ENCODE data around the gene TUT4.
A peak's percentile ranks its signal among the peaks of the same experiment; 100 is the strongest.
"Not testable (repeated sequence)": the region's sequence is repeated elsewhere in the genome, so short reads cannot be mapped to it uniquely, and the experiment has no call there.

Gene TUT4, protein sequence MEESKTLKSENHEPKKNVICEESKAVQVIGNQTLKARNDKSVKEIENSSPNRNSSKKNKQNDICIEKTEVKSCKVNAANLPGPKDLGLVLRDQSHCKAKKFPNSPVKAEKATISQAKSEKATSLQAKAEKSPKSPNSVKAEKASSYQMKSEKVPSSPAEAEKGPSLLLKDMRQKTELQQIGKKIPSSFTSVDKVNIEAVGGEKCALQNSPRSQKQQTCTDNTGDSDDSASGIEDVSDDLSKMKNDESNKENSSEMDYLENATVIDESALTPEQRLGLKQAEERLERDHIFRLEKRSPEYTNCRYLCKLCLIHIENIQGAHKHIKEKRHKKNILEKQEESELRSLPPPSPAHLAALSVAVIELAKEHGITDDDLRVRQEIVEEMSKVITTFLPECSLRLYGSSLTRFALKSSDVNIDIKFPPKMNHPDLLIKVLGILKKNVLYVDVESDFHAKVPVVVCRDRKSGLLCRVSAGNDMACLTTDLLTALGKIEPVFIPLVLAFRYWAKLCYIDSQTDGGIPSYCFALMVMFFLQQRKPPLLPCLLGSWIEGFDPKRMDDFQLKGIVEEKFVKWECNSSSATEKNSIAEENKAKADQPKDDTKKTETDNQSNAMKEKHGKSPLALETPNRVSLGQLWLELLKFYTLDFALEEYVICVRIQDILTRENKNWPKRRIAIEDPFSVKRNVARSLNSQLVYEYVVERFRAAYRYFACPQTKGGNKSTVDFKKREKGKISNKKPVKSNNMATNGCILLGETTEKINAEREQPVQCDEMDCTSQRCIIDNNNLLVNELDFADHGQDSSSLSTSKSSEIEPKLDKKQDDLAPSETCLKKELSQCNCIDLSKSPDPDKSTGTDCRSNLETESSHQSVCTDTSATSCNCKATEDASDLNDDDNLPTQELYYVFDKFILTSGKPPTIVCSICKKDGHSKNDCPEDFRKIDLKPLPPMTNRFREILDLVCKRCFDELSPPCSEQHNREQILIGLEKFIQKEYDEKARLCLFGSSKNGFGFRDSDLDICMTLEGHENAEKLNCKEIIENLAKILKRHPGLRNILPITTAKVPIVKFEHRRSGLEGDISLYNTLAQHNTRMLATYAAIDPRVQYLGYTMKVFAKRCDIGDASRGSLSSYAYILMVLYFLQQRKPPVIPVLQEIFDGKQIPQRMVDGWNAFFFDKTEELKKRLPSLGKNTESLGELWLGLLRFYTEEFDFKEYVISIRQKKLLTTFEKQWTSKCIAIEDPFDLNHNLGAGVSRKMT (N-terminal part only)

DNA sequence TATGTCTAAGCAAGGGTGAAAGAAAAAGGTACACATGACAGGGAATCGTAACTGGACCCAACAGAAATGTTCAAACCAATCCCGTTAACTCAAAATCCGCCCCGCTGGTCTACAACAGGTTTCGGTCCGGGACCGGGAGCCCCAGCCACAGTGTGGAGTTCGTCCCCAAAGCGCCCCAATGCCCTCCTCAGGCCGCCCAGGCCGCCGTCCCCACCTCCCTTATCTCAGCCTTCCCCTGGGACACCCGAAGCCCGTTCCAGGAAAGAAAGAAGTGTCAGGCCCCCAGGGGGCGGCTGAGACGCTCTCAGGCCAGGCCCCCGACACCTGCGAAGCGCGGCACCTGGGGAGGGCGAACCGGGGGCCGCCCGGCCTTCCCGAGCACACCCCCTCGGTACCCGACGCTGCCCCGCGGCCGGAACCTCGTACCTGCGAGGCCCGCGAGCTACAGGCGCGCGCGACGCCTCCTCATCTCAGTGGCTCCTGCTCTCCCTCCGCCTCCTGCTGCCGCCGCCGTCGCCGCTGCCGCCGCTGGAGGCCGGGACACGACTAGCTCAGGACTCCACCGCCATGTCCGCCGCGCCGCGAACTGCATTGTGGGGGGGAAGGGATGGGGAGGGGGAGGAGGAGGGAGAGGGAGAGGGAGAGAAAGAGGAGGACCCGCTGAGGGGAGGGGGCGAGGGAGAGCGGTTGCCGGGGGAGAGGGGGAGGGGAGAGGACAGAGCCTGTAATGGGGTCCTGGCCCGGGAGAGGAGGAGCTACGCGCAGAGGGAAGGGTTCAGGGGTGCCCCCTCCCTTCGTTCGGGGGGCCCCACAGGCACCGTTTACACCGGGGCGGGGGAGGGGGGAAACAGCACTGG lies at the start of gene TUT4:
Gene TUT4, minus strand, starts transcription at position 588 of the 857 bp plus-strand sequence. CDS start 26,812 bp downstream, outside the sequence.
- peak; percentile 80 for DNase-seq

DNA sequence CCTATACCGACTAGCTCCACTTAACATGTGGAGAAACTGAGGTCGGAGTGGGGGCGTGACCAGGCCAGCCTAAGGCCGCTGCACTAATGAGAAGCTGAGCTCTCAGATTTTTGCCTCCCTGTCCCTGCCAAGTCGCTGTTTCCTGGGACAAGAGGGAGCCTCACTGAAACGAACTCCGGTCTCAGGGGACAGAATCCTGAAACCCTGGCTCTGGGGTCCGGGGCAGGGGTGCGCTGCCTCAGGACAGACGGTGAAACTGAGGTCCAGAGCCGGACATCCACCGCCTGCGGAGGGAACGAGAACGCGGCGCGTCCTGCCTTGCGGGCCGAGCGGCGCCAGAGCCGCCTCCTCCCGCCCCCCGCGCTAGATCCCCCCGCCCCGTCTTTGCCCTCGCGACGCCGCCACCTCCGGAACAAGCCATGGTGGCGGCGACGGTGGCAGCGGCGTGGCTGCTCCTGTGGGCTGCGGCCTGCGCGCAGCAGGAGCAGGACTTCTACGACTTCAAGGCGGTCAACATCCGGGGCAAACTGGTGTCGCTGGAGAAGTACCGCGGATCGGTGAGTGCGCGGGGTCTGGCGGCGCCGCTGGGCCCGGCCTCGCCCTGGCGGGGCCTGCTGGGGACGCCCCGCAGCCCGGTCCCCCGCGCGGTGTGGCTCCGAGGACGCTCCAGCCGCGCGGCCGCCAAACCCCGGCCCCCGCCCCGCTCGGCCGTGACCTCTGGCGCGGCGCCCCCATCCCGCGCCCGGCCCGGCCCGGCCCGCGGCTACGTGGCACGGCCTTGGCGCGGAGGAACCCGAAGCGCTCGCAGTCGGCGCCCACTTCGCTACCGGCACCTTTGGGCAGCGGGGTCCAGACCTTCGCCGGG lies 49.3 kb upstream of the TUT4 start, which contains the start of gene GPX7:
Gene GPX7, plus strand, starts transcription at position 381 of the 865 bp plus-strand sequence. Its CDS starts 39 bp downstream, at position 420.
- DNase-seq = no peak

DNA sequence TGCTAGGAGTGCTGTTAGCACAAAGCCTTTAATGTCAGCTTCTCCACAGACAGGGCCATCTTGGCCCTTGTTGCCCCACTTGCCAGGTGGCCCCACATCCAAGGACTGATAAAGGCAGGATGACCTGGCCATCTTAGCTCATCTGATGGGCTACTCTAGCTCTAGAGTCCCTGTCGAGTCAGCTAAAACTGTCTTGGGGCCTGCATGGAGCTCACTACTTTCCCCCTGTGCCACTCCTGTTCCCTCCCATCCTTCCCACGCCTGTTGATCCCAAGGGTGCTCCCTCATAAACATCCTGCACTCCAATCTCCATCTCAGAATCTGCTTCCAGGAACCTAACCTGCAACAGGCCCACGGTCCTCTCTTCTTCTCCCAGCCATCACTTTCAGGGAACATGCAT lies 48.6 kb upstream of the TUT4 start:
- no peak for DNase-seq

DNA sequence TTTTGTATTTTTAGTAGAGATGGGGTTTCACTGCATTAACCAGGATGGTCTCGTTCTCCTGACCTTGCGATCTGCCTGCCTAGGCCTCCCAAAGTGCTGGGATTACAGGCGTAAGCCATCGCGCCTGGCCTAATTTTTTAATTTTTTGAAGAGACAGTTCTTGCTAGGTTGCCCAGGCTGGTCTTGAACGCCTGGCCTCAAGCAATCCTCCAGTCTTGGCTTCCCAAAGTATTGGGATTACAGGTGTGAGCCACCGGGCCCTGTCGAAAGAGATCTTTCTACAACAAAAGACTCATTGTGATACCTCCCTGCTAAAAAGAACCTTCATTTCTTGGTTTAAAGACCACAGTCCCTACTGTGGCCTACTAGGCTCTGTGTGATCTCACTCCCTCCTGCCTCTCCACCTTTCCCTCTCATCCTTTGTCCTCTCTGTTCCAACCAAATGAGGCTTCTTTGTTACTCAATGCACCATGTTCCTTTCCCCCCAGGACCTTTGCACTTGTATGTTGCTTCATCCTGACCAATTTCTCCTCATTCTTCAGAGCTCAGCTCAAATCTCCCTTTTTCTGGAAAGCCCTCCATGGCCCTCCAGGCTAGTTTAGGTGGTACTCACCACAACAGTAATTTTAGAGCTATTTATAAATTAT lies 47.8 kb upstream of the TUT4 start:
- DNase-seq = no peak

DNA sequence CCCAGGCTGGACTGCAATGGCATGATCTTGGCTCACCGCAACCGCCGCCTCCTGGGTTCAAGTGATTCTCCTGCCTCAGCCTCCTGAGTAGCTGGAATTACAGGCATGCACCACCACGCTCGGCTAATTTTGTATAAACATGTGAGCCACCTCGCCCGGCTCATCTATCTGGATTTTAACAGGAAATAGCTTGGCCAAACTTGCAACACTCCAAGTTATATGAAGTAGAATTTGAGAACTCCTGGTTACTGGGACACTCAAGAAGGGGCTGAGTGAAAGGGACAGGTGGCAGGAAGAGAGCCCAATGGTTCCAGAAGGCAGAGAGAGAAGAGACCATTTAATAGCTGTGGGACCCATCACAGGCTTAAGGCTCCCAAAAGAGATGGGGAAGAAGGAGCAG lies 46.3 kb upstream of the TUT4 start:
- no peak for DNase-seq

DNA sequence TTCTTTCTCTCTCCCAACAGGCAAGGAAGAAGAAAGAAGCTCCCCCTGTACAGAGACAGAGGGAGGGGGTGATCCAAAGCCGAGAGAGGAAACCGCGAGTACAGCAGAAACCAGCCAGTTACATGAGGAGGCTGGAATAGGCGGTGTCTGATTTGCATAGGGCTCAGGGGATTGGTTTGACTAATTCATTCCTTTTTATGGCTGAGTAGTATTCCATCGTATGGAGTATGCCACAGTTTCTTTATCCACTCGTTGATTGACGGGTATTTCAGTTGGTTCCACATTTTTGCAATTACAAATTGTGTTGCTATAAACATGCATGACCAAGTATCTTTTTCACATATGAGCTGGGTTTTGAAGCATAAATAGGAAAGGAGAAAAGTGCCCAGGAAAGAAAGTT lies 45.8 kb upstream of the TUT4 start:
- no peak for DNase-seq

DNA sequence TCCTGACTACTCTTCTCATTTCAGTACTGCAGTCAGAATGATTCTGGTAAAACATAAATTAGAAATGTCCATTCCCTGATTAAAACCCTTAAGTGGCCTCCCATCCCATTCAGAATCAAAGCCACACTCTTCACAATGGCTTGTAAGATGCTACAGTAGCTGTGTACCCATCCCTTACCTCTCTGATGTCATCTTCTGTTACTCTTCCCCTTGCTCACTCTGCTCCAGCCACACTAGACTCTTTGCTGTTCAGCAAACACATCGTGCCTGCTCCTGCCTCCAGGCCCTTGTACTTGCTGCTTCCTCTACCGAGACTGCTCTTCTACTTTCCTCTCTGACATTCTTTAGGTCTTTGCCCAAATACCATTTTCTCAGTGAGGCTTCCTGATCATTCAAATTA lies 45.0 kb upstream of the TUT4 start:
- DNase-seq = no peak

DNA sequence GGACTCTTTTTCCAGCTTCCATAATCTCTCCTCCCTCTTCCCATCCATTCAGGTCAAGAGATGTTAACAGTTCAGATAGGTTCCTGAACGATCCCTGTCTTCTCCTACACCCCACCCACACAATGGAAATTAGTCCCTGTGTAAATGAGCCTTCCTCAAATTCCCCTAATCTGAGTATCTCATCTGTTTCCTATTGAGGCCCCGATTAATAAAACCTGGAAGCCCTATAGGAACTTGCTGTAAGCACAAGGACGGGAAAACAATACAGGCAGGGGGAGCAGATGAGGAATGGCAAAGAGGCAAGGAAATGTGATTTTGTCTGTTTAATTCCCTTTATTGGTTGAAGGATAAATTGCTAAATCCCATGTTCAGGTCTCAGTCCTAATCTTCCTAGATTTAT lies 42.2 kb upstream of the TUT4 start:
- DNase-seq = no peak

DNA sequence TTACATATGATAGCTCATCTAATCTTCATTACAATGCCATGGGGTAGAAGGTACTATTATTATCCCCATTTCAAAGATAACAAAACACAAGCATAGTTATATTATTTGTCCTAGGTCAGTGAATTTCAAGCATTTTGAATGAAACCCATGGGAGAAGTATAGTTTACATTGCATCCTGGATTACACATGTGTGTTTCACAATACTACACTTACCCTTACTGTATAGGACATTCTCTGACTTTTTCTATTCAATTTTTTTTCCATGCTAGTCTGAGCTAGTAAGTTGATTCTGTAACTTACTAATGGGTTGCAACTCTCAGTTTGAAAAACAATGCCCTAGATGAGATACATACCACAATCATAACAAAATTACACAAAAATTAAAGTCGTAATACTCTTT lies 40.6 kb upstream of the TUT4 start:
- DNase-seq = no peak

DNA sequence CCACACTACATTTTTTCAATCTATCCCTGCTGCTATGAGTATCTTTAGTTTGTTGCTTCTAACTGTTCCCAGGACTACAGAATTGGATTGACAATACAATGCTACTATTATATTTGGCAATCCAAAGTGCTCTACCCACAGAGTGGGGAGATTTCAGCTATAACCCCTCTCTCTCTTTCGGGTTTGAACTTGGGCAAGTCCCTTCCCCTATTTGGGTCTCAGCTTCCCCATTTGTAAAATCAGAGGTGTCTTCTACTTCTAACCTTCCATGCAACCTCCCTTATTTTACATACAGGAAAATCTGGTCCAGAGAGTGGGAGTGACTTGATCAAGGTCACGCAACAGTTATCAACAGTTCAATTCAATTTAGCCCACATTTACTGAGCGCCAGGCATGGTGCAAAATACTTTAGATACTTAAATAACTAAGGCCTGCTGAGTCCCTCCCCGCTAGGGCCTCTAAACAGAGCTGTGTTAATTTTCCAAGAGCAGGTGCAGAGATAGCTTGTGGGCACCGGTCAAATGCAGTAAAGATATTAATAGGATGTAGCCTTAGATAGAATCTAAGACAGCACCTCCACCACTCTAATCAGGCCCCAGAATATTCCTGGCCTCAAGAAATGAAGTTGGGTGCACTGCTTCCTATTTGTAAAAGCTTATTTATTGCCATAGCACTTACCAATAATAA lies 39.9 kb upstream of the TUT4 start:
- no peak for DNase-seq

DNA sequence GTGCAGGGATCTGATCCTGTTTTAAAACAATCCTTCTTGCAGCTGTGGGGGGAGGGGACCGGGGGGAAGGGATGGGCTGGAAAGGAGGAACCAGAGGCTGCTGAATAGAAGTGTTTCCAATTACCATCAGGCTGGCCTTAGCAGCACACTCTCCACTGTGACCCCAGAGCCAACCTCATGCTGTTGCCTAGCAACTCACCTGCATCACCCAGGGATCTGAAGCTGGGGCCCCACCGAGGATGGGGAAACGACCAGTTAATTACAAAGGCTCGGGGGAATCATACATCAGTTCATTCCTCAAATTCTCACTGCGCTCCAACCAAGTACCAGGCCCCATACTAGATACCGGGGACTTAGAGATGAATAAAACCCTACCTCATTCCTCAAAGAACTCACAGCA lies 37.4 kb upstream of the TUT4 start:
- no peak for DNase-seq

DNA sequence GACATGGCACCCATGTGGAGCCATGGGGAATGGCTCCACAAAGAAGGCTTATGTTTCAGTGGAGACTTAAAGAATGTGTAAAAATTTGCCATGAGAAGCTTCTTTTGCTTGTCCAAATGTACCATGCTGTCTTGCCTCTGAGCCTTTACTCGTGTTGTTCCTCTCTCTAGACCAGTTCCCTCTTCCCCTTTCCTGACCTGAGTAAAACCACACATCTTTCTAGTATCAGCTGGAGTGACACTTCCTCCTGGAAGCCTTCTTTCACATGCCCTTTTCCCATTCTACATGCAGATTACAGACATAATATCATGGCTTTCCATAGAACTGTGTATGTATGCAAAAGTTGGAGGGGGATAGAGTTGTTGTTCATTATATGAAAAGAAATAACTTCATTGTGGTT lies 35.6 kb upstream of the TUT4 start:
- DNase-seq = no peak

DNA sequence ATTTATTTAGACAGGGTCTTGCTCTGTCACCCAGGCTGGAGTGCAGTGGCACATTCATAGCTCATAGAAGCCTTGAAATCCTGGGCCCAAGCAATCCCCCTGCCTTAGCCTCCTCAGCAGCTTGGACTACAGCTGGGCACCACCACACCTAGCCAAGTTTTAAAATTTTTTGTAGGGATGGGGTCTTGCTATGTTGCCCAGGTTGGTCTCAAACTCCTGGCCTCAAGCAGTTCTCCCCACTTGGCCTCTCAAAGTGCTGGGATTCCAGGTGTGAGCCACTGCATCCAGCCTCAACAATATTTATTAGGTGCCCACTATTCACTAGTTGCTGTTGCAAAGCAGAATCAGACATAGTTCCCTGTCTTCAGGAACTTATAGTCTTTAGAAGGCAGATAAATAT lies 35.1 kb upstream of the TUT4 start:
- DNase-seq = no peak

DNA sequence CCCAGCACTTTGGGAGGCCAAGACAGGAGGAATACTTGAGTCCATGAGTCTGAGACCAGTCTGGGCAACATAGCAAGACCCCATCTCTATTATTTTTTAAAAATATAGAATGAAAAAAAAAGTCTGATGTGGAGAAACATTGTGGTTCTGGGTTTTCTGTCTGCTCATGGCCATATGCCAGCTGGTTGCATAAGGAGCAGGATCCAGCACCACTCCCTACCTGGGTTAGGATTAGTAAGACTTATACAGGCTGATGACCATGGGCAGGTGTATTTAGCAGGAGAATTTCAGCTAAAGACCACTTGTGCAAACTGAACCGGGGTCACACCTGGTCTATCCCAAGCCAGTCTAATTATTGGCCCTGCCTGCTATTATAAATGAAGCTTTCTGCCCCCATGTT lies 32.6 kb upstream of the TUT4 start:
- no peak for DNase-seq

DNA sequence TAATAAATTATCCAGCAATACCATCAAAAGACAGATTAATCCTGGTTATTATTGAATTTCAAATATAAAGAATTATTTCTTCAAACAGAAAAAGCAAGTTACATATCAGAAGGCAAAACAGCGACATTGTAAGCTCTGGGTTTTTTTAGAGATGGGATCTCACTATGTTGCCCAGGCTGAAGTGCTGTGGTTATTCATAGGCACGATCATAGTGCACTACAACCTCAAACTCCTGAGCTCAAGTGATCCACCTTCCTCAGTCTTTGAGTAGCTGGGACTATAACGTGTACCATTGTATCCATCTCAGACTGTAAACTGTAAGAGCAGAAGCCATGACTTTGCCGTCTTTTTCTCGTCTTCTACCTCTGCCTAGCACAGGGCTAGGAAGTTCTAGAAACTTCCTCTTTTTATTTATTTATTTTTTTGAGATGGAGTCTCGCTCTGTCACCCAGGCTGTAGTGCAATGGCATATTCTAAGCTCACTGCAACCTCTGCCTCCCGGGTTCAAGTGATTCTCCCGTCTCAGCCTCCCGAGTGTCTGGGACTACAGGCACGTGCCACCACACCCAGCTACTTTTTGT lies 29.3 kb upstream of the TUT4 start:
- DNase-seq = no peak

DNA sequence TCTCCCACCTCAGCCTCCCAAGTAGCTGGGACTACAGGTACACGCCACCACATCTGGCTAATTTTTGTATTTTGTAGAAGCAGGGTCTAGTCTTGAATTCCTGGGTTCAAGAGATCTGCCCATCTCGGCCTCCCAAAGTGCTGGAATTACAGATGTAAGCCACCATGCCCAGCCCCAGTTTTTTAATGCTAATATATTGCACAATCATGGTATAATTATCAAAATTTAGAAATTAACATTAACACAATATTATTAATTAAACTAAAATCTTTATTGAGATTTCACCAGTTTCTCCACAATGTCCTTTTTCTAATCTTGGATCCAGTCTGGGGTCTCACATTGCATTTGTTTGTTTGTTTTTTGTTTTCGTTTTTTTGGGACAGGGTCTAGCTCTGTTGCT lies 27.4 kb upstream of the TUT4 start:
- no peak for DNase-seq

DNA sequence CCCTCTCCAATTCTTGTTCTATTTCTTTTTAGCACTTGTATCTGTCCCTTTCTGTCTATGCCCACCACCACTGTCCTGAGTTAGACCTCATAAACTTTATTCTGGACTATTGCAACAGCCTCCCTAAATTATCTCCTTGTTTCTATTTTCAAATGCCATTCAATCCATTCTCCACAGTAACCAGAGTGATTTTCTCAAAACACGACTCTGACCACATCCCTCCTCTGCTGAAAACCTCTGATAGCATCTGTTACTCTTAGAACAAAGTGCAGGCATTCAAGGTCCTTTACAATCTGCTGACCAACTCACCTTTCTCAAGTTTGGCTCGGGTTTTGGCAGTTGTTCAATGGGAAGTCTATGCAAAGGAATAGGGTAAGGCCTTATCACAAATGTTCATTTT lies 26.5 kb upstream of the TUT4 start:
- DNase-seq = no peak

DNA sequence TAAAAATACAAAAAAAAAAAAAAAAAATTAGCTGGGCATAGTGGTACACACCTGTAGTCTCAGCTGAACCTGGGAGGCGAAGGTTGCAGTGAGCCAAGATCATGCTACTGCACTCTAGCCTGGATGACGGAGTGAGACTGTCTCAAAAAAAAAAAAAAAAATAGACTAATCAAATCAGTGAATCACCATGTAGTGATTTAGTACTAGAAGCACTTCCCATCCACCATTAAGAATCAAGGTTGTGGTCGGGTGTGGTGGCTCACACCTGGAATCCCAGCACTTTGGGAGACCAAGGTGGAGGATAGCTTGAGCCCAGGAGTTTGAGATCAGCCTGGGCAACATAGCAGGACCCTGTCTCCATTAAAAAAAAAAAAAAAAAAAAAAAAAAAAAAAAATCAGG lies 25.2 kb upstream of the TUT4 start:
- not testable (repeated sequence) for DNase-seq

DNA sequence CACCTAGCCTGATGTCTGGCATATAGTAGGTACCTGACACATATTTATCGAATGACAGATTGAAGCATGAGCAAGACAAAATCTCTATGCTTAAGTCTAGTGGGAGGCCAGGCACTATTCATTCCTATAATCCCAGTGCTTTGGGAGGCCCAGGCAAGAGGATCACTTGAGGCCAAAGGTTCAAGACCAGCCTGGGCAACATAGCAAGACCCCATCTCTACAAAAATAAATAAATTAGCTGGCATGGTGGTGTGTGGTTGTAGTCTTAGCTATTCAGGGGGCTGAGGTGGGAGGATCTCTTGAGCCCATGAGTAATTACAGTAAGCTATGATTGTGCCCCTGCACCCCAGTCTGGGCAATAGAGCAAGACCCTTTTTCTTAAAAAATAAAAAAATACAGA lies 23.2 kb upstream of the TUT4 start:
- DNase-seq = no peak

DNA sequence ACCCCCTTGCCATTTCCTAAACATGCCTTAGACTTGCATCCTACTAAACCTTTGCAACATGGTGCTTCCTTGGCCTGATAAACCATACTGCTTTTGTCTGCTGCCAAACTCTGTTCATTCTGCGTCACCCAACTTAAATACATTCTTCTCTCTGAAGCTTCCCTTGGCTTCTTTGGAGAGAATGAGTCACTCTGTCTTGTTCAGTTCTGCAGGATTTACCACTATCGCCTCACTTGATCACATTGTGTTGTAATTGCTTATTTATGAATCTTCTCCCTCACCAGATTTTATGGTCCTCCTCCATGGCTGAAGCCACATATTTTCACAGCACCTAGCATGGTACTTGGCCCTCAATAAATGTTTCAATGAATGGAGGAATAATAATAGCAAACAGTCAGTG lies 21.7 kb upstream of the TUT4 start:
- peak; percentile 12 for DNase-seq

All from T1000 (cell line).